ENCODE measurements around the gene MAMDC2. TPM values are rescaled to one million over a fixed set of nuclear protein-coding genes. Genes with fewer than 3 reads are reported as not detected.
A peak's percentile ranks its signal among the peaks of the same experiment; 100 is the strongest.

Gene MAMDC2
- total RNA-seq, result 3.4 TPM

DNA sequence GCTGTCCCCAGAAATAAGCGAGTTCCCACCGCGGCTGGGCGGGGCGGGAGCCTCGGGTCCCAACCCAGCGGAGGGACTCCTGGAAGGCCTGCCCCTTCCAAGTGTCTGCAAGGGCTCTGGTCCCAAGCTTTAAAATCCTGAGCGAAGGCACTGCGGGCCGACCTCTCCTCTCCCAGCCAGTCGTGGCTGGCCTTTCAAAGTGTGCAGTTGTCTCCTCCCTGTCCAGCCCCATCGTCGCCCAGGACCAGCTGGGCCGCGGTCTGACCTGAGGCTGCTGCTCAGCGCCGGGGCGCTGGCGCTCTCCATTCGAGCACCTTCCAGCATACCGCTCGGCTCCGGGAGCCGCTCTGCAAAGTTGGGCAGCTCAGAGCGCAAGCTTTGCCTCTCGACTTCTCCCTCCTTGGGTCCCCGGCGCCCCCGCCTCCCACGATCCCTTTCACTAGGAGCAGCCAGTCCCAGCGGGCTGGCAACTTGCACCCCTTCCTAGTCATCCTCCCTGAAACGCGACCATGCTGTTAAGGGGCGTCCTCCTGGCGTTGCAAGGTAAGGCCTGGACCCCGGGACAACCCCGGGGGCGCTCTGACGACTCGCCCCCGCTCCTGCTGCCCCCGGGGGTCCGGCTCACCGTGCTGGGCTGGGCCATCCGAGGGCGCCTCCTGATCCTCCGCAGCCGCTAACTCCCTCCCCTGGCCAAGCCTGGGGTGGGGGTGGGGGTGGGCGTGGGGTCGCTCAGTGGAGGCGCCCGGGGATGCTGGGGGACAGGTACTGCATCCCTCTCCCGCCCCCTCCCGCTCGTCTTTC lies at the start of gene MAMDC2:
Gene MAMDC2, plus strand, starts transcription at position 160 of the 801 bp plus-strand sequence. Its CDS starts 350 bp downstream, at position 510.
- no peaks in the 10 kb centered on the region for H3K27me3 ChIP-seq
- intact Hi-C loops (cut with DNase I), result loop anchor here (5.0 kb wide), 2 partner anchors 68 to 72 kb away; no protein-coding TSS in a partner anchor
- TF ChIP-seq, protein P1, sequence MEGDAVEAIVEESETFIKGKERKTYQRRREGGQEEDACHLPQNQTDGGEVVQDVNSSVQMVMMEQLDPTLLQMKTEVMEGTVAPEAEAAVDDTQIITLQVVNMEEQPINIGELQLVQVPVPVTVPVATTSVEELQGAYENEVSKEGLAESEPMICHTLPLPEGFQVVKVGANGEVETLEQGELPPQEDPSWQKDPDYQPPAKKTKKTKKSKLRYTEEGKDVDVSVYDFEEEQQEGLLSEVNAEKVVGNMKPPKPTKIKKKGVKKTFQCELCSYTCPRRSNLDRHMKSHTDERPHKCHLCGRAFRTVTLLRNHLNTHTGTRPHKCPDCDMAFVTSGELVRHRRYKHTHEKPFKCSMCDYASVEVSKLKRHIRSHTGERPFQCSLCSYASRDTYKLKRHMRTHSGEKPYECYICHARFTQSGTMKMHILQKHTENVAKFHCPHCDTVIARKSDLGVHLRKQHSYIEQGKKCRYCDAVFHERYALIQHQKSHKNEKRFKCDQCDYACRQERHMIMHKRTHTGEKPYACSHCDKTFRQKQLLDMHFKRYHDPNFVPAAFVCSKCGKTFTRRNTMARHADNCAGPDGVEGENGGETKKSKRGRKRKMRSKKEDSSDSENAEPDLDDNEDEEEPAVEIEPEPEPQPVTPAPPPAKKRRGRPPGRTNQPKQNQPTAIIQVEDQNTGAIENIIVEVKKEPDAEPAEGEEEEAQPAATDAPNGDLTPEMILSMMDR (IDR thresholded peaks at IDR 0.05), result no peak
- H3K36me3 ChIP-seq, result no peaks in the 10 kb centered on the region
- H3K4me1 ChIP-seq, result peaks cover 7 to 21% of the 10 kb centered on the region in 2 donors
- peak in 1 of 2 donors; percentile 71 for DNase-seq (ENCODE audit: low spot score in 2 of 2)
- no peaks in the 10 kb centered on the region for H3K9me3 ChIP-seq
- peak within 1 kb of the TSS; percentile 56 to 61 for H3K27ac ChIP-seq
- peak within 1 kb of the TSS; percentile 62 to 85 for H3K4me3 ChIP-seq

DNA sequence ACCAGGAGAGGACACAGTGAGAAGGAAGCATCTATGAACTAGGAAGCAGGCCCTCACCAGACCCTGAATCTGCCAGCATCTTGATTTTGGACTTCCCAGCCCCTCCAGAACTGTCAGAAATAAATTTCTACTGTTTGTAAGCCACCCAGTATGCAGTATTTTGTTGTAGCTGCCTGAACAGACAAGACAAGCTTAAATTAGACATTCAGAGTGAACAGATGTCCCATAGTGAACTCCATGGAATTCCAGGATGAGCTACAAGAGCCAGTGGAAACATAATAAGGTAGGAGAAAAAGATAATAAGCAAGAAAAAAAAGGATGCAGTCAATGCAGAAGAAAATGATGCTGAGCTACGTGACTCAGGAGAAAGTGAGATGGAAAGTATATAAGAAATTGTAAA lies 47.8 kb upstream of the MAMDC2 start:
- H3K27me3 ChIP-seq, result no peaks in the 10 kb centered on the region
- no peaks in the 10 kb centered on the region for H3K9me3 ChIP-seq
- H3K36me3 ChIP-seq, result no peaks in the 10 kb centered on the region
- H3K4me3 ChIP-seq, result no peak overlapping the region
- no peaks in the 10 kb centered on the region for H3K4me1 ChIP-seq
- TF ChIP-seq, protein P1 (IDR thresholded peaks at IDR 0.05), result no peak
- H3K27ac ChIP-seq, result no peak overlapping the region
- no peak for DNase-seq (ENCODE audit: low spot score in 2 of 2)
- intact Hi-C loops (cut with DNase I), result no loop called here

DNA sequence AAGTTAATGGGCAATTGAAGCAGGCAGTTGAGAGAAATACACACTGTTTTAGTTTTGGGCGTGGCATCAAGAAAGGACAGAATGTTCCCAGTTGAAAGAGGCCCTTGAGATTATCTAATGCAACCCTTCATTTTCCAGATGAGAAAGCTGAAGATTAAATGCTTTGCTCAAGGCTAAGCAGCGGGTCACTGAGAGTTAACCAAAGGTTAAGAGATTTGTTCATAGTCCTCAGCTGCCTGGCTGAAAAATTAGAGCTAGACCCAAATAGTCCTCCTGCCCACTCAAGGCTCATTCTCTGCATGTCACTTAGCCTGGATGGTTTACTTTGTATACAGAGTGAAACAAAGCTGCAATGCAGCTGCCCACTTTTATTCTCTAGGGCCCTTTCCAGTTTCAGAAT lies 46.7 kb upstream of the MAMDC2 start:
- Histone ChIP-seq H3K4me1 (no peaks in the 10 kb centered on the region), H3K4me3 (no peak overlapping the region), H3K27me3 (no peaks in the 10 kb centered on the region), H3K9me3 (no peaks in the 10 kb centered on the region), H3K27ac (no peak overlapping the region), H3K36me3 (no peaks in the 10 kb centered on the region)
- DNase-seq (ENCODE audit: low spot score in 2 of 2), result no peak
- intact Hi-C loops (cut with DNase I), result no loop called here
- TF ChIP-seq, protein P1 (IDR thresholded peaks at IDR 0.05), result no peak

GRCh38 chr9:69997524-69997923 lies 46.1 kb upstream of the MAMDC2 start:
- Histone ChIP-seq H3K36me3 (no peaks in the 10 kb centered on the region), H3K4me3 (no peak overlapping the region), H3K4me1 (no peaks in the 10 kb centered on the region), H3K9me3 (no peaks in the 10 kb centered on the region), H3K27ac (no peak overlapping the region), H3K27me3 (no peaks in the 10 kb centered on the region)
- DNase-seq (ENCODE audit: low spot score in 2 of 2), result no peak
- TF ChIP-seq, protein P1 (IDR thresholded peaks at IDR 0.05), result no peak
- intact Hi-C loops (cut with DNase I), result no loop called here

GRCh38 chr9:69999315-69999714 lies 44.3 kb upstream of the MAMDC2 start:
- H3K9me3 ChIP-seq, result no peaks in the 10 kb centered on the region
- no peaks in the 10 kb centered on the region for H3K36me3 ChIP-seq
- no peak overlapping the region for H3K27ac ChIP-seq
- no peaks in the 10 kb centered on the region for H3K27me3 ChIP-seq
- H3K4me1 ChIP-seq, result no peaks in the 10 kb centered on the region
- TF ChIP-seq, protein P1 (IDR thresholded peaks at IDR 0.05), result no peak
- no peak for DNase-seq (ENCODE audit: low spot score in 2 of 2)
- H3K4me3 ChIP-seq, result no peak overlapping the region
- intact Hi-C loops (cut with DNase I), result no loop called here

Measured in ascending aorta (tissue), 2 donors.